ENCODE data around the gene CLPTM1L. TPM values are rescaled to one million over a fixed set of nuclear protein-coding genes. Genes with fewer than 3 reads are reported as not detected.

The CLPTM1L gene
- total and polyA plus RNA-seq, 8 donors = 60.8 to 202 (median 117) TPM

DNA sequence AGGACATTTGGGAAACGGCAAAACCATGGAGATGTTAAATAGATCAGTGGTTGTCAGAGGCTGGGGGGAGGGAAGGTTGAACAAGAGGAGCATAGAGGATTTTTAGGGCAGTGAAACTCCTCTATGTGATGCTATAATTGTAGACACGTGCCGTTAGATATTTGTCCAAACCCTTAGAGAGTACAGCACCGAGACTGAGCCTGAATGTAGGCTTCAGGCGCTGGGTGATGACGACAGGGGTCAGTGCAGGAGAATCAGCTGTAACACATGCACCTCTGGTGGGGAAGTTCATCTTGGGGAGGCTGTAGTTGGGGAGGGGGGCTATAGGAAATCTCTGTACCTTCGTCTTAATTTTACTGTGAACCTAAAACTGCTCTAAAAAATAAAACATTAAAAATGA lies 22.2 kb upstream of the CLPTM1L start:
- peaks cover 0 to 53% (median 13%) of the 10 kb centered on the region in 3 donors for H3K27me3 ChIP-seq
- TF ChIP-seq POLR2AphosphoS5 (IDR thresholded peaks at IDR 0.05) = no peak
- TF ChIP-seq CTCF (IDR thresholded peaks at IDR 0.05) = no peak
- no peak for TF ChIP-seq POLR2A (IDR thresholded peaks at IDR 0.05)
- TF ChIP-seq EP300 (IDR thresholded peaks at IDR 0.05) = no peak
- no peak overlapping the region for H3K27ac ChIP-seq
- no peaks in the 10 kb centered on the region for H3K36me3 ChIP-seq
- H3K9me3 ChIP-seq = no peaks in the 10 kb centered on the region
- H3K4me3 ChIP-seq = no peak overlapping the region
- DNase-seq = no peak
- H3K4me1 ChIP-seq = no peaks in the 10 kb centered on the region
- 71 to 75% (median 73%) methylated on average over 7 of the region's 7 CpGs for WGBS, 5 donors
- intact Hi-C loops (cut with DNase I; ENCODE audit: low total_unique reads) = no loop called here

DNA sequence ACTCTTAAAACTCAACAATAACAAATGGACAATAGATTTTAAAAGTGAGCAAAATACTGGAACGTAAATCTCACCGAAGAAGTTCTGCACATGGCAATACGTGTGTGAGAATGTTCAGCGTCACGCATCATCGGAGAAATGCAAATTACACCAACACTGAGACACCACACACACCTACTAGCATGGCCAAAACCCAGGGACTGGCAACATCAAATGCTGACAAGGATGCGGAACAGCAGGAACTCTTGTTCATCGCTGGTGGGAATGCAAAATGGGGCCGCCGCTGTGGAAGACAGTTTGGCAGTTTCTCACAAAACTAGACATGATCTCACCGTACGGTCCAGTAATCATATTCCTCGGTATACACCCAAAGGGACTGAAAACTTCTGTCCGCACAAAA lies 21.6 kb upstream of the CLPTM1L start:
- peaks cover 0 to 55% (median 13%) of the 10 kb centered on the region in 3 donors for H3K27me3 ChIP-seq
- H3K36me3 ChIP-seq = no peaks in the 10 kb centered on the region
- no peak overlapping the region for H3K27ac ChIP-seq
- WGBS, 5 donors = 84 to 96% (median 89%) methylated on average over 14 of the region's 14 CpGs
- intact Hi-C loops (cut with DNase I; ENCODE audit: low total_unique reads) = no loop called here
- H3K4me1 ChIP-seq = no peaks in the 10 kb centered on the region
- no peak for DNase-seq
- H3K9me3 ChIP-seq = no peaks in the 10 kb centered on the region
- no peak overlapping the region for H3K4me3 ChIP-seq
- TF ChIP-seq CTCF (IDR thresholded peaks at IDR 0.05) = no peak
- TF ChIP-seq EP300 (IDR thresholded peaks at IDR 0.05) = no peak
- no peak for TF ChIP-seq POLR2A (IDR thresholded peaks at IDR 0.05)
- TF ChIP-seq POLR2AphosphoS5 (IDR thresholded peaks at IDR 0.05) = no peak

- intact Hi-C loops (cut with DNase I; ENCODE audit: low total_unique reads) = no loop called here
- H3K36me3 ChIP-seq = no peaks in the 10 kb centered on the region
- peaks cover 0 to 76% (median 19%) of the 10 kb centered on the region in 3 donors for H3K27me3 ChIP-seq
- H3K27ac ChIP-seq = no peak overlapping the region
- H3K4me3 ChIP-seq = no peak overlapping the region
- WGBS, 5 donors = 58 to 67% (median 65%) methylated on average over 9 of the region's 9 CpGs
- no peaks in the 10 kb centered on the region for H3K9me3 ChIP-seq
- H3K4me1 ChIP-seq = no peaks in the 10 kb centered on the region
- TF ChIP-seq EP300 (IDR thresholded peaks at IDR 0.05) = no peak
- TF ChIP-seq POLR2A (IDR thresholded peaks at IDR 0.05) = no peak
- TF ChIP-seq POLR2AphosphoS5 (IDR thresholded peaks at IDR 0.05) = no peak
- TF ChIP-seq CTCF (IDR thresholded peaks at IDR 0.05) = no peak
- no peak for DNase-seq
These were observed 19.3 kb upstream of the CLPTM1L start for GRCh38 chr5:1364211-1364610.

- H3K36me3 ChIP-seq = no peaks in the 10 kb centered on the region
- no peak overlapping the region for H3K27ac ChIP-seq
- H3K27me3 ChIP-seq = peaks cover 2 to 83% (median 25%) of the 10 kb centered on the region in 3 donors
- WGBS, 5 donors = 73 to 82% (median 80%) methylated on average over 16 of the region's 16 CpGs
- intact Hi-C loops (cut with DNase I; ENCODE audit: low total_unique reads) = no loop called here
- TF ChIP-seq POLR2AphosphoS5 (IDR thresholded peaks at IDR 0.05) (no peak), POLR2A (IDR thresholded peaks at IDR 0.05) (no peak), EP300 (IDR thresholded peaks at IDR 0.05) (no peak), CTCF (IDR thresholded peaks at IDR 0.05) (no peak)
- no peaks in the 10 kb centered on the region for H3K4me1 ChIP-seq
- no peak overlapping the region for H3K4me3 ChIP-seq
- DNase-seq = no peak
- H3K9me3 ChIP-seq = no peaks in the 10 kb centered on the region
These were observed 18.7 kb upstream of the CLPTM1L start for GRCh38 chr5:1363581-1363980.

Measured in stomach (tissue), 9 donors.